Measurements from ENCODE around the gene RAD52.

DNA sequence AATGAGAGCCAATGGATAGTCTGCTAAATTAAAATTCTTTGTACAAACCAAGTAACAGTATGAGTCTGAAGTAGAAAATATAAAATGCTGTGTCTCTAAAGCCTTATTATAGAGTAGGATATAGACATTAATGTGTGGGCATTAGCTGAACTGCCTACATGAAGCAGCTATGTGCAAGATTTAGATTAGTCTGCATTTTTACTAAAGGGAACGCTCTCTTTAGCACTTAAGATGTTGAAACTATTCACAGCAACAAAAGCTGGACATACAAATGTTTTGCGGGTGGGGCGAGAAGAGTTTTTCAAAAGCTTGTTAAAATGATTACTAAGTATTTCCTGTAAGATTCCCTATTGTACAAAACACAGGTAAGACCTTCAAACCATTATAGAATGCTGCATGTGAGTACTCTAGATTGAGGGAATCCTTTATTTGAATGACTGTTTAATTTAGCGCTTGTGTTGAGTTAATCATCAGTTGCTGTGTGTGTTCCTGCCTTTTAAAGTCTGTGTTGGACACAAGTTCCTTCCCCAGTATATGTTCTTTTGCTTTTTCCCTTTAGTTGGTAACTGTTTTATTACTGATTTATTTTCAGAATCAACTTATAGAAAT lies 87.1 kb downstream of the RAD52 start:
- TF ChIP-seq, protein P1, sequence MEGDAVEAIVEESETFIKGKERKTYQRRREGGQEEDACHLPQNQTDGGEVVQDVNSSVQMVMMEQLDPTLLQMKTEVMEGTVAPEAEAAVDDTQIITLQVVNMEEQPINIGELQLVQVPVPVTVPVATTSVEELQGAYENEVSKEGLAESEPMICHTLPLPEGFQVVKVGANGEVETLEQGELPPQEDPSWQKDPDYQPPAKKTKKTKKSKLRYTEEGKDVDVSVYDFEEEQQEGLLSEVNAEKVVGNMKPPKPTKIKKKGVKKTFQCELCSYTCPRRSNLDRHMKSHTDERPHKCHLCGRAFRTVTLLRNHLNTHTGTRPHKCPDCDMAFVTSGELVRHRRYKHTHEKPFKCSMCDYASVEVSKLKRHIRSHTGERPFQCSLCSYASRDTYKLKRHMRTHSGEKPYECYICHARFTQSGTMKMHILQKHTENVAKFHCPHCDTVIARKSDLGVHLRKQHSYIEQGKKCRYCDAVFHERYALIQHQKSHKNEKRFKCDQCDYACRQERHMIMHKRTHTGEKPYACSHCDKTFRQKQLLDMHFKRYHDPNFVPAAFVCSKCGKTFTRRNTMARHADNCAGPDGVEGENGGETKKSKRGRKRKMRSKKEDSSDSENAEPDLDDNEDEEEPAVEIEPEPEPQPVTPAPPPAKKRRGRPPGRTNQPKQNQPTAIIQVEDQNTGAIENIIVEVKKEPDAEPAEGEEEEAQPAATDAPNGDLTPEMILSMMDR (IDR thresholded peaks at IDR 0.05; ENCODE audit: low read depth, low read length): no peak
- no peak for TF ChIP-seq EZH2phosphoT487 (IDR thresholded peaks at IDR 0.05; ENCODE audit: low read depth)
